ENCODE data around the gene OSBPL9. TPM values are rescaled to one million over a fixed set of nuclear protein-coding genes. Genes with fewer than 3 reads are reported as not detected.

Gene OSBPL9
- total RNA-seq, 1 donor from 2014 or later: 103 TPM

GRCh38 chr1:51572365-51572764, 44.5 kb upstream of the OSBPL9 start:
- DNase-seq (ENCODE audit: low spot score in 2 of 2, unreplicated experiment in 2 of 2): no peak
- Mint-ChIP-seq H3K4me3 (no peak overlapping the region), H3K27ac (no peak overlapping the region), H3K27me3 (ENCODE audit: low read depth) (no peaks in the 10 kb centered on the region), H3K4me1 (peaks cover 22% of the 10 kb centered on the region), H3K36me3 (no peaks in the 10 kb centered on the region), H3K9me3 (no peaks in the 10 kb centered on the region)
- TF ChIP-seq, protein P1, sequence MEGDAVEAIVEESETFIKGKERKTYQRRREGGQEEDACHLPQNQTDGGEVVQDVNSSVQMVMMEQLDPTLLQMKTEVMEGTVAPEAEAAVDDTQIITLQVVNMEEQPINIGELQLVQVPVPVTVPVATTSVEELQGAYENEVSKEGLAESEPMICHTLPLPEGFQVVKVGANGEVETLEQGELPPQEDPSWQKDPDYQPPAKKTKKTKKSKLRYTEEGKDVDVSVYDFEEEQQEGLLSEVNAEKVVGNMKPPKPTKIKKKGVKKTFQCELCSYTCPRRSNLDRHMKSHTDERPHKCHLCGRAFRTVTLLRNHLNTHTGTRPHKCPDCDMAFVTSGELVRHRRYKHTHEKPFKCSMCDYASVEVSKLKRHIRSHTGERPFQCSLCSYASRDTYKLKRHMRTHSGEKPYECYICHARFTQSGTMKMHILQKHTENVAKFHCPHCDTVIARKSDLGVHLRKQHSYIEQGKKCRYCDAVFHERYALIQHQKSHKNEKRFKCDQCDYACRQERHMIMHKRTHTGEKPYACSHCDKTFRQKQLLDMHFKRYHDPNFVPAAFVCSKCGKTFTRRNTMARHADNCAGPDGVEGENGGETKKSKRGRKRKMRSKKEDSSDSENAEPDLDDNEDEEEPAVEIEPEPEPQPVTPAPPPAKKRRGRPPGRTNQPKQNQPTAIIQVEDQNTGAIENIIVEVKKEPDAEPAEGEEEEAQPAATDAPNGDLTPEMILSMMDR (IDR thresholded peaks at IDR 0.05; ENCODE audit: unreplicated experiment): no peak

- no peak overlapping the region for H3K4me3 Mint-ChIP-seq
- no peaks in the 10 kb centered on the region for H3K9me3 Mint-ChIP-seq
- no peaks in the 10 kb centered on the region for H3K36me3 Mint-ChIP-seq
- TF ChIP-seq, protein P1 (IDR thresholded peaks at IDR 0.05; ENCODE audit: unreplicated experiment): no peak
- no peak overlapping the region for H3K27ac Mint-ChIP-seq
- peaks cover 14% of the 10 kb centered on the region for H3K4me1 Mint-ChIP-seq
- no peak for DNase-seq (ENCODE audit: low spot score in 2 of 2, unreplicated experiment in 2 of 2)
- no peaks in the 10 kb centered on the region for H3K27me3 Mint-ChIP-seq (ENCODE audit: low read depth)
These were observed 42.1 kb upstream of the OSBPL9 start for GRCh38 chr1:51574796-51575195.

DNA sequence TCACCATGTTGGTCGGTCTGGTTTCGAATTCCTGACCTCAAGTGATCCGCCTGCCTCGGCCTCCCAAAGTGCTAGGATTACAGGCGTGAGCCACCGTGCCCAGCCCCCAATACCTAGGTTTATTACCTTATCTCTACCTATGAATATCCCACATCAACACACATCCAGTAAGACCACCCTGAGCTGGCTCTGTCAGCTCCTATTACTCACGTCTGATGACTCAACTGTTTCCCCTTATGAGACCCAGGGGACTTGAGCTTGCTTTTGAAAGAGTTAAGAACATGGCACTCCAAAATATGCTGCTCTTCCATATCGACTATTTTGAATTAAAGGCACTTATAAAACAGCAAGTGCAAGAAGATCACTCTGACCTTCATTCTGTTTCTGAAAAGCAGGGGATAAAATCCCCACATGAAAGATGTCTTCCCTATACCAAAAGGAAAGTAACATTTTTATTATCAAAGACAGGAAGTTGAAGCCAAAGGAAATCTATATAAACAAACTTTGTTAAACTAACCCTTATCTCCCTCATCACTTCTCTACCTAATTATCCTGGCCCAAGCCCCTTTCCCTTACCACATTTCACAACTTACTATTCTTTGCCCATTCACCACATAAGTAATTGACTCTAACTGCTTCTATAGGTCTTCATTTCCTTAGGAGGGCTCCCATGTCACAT, 41.3 kb upstream of the OSBPL9 start:
- Mint-ChIP-seq H3K9me3 (no peaks in the 10 kb centered on the region), H3K36me3 (no peaks in the 10 kb centered on the region), H3K4me3 (no peak overlapping the region), H3K27ac (no peak overlapping the region), H3K27me3 (ENCODE audit: low read depth) (no peaks in the 10 kb centered on the region), H3K4me1 (peaks cover 6% of the 10 kb centered on the region)
- DNase-seq (ENCODE audit: low spot score in 2 of 2, unreplicated experiment in 2 of 2): no peak
- TF ChIP-seq, protein P1 (IDR thresholded peaks at IDR 0.05; ENCODE audit: unreplicated experiment): no peak

- Mint-ChIP-seq H3K27me3 (ENCODE audit: low read depth) (no peaks in the 10 kb centered on the region), H3K27ac (no peak overlapping the region), H3K9me3 (no peaks in the 10 kb centered on the region), H3K4me1 (peaks cover 5% of the 10 kb centered on the region), H3K36me3 (no peaks in the 10 kb centered on the region), H3K4me3 (no peak overlapping the region)
- TF ChIP-seq, protein P1 (IDR thresholded peaks at IDR 0.05; ENCODE audit: unreplicated experiment): no peak
- DNase-seq (ENCODE audit: low spot score in 2 of 2, unreplicated experiment in 2 of 2): no peak
These were observed 40.8 kb upstream of the OSBPL9 start for GRCh38 chr1:51576085-51576444.

- TF ChIP-seq, protein P1 (IDR thresholded peaks at IDR 0.05; ENCODE audit: unreplicated experiment): no peak
- Mint-ChIP-seq H3K4me3 (no peak overlapping the region), H3K36me3 (no peaks in the 10 kb centered on the region), H3K27ac (no peak overlapping the region), H3K4me1 (peaks cover 5% of the 10 kb centered on the region), H3K9me3 (no peaks in the 10 kb centered on the region), H3K27me3 (ENCODE audit: low read depth) (no peaks in the 10 kb centered on the region)
- no peak for DNase-seq (ENCODE audit: low spot score in 2 of 2, unreplicated experiment in 2 of 2)
These were observed 40.0 kb upstream of the OSBPL9 start for GRCh38 chr1:51576923-51577322.

Data from mesothelial cell of epicardium (in vitro differentiated cells).